B cell (primary cell): ENCODE data around the gene NOL3. TPM values are rescaled to one million over a fixed set of nuclear protein-coding genes. Genes with fewer than 3 reads are reported as not detected.
A peak's percentile ranks its signal among the peaks of the same experiment; 100 is the strongest.

ENCODE experiments used
- ATAC-seq: fragments of 200-7000 bp; cut with Tn5 transposase; one replicate; pipeline ENCODE4 v1.10.0; 2021; ENCODE audit warnings: low read depth, mild to moderate bottlenecking, moderate number of reproducible peaks, moderate library complexity
- CTCF ChIA-PET: fragments of 350-600 bp; sonication (Branson Sonifier 250); formaldehyde crosslinking; loops from one replicate; lab custom pipeline; 2021; ENCODE audit warnings: antibody characterized with exemption, inconsistent platforms; lab: Charles Lee
- POLR2A ChIA-PET: fragments of 350-600 bp; sonication (Branson Sonifier 250); formaldehyde crosslinking; loops from one replicate; lab custom pipeline; 2021; ENCODE audit warnings: antibody characterized with exemption; lab: Charles Lee
- DNase-seq: peaks from one replicate; pipeline ENCODE4 v3.0.0; 2013
- H2AFZ ChIP-seq: 2 replicates; pipeline ENCODE4 v1.6.1; 2012; ENCODE audit warnings: mild to moderate bottlenecking, low read depth, low read length; ENCODE audit not compliant: insufficient read depth, poor library complexity, severe bottlenecking
- H3K27ac ChIP-seq, 2 donors: 1 replicate in 1 of 2; 2 replicates in 1 of 2; pipeline ENCODE4 v1.5.1; 2012 to 2013; ENCODE audit warnings: low read length in 2 of 2, mild to moderate bottlenecking in 2 of 2, moderate library complexity in 1 of 2
- H3K27me3 ChIP-seq, 4 experiments: fragments of 200-600 bp in 1 of 4; sonication (generic) in 1 of 4; replicated peaks in 1 of 4; 1 replicate in 2 of 4; 2 replicates in 2 of 4; pipeline versions ENCODE4 v1.6.1 to v1.7.0; 2013 to 2016; ENCODE audit warnings: low read length in 3 of 4, mild to moderate bottlenecking in 2 of 4, mixed read lengths in 1 of 4, moderate library complexity in 1 of 4; ENCODE audit not compliant: insufficient read depth in 4 of 4, control insufficient read depth in 3 of 4; ENCODE audit errors: control extremely low read depth in 1 of 4
- H3K36me3 ChIP-seq, 2 experiments: replicated peaks in 1 of 2; 1 replicate in 1 of 2; 2 replicates in 1 of 2; pipeline versions ENCODE4 v1.6.1 to v1.7.1; 2013; ENCODE audit warnings: low read length in 1 of 2; ENCODE audit not compliant: insufficient read depth in 2 of 2, control insufficient read depth in 1 of 2; ENCODE audit errors: control extremely low read depth in 1 of 2, extremely low read depth in 1 of 2
- H3K4me1 ChIP-seq, 2 donors: fragments of 200-600 bp in 1 of 2; sonication (generic) in 1 of 2; 1 replicate in 1 of 2; 2 replicates in 1 of 2; pipeline versions ENCODE4 v1.5.1 to v1.6.1; 2013 to 2017; ENCODE audit warnings: low read length in 2 of 2; ENCODE audit not compliant: control insufficient read depth in 2 of 2, insufficient read depth in 2 of 2
- H3K4me2 ChIP-seq: replicated peaks from 2 replicates; pipeline ENCODE3; 2012; ENCODE audit warnings: mild to moderate bottlenecking, low read depth, low read length; ENCODE audit not compliant: poor library complexity, severe bottlenecking
- H3K4me3 ChIP-seq, 5 experiments: fragments of 200-600 bp in 1 of 5; sonication (generic) in 1 of 5; 1 replicate in 3 of 5; 2 replicates in 2 of 5; pipeline versions ENCODE4 v1.5.1 to v1.7.0; 2011 to 2016; ENCODE audit warnings: low read length in 4 of 5, mild to moderate bottlenecking in 4 of 5, low read depth in 2 of 5, control low read depth in 1 of 5, moderate library complexity in 1 of 5; ENCODE audit not compliant: insufficient read depth in 1 of 5; ENCODE audit errors: control extremely low read depth in 1 of 5, extremely low read depth in 1 of 5
- H3K79me2 ChIP-seq: fragments of 200-600 bp; sonication (generic); one replicate; pipeline ENCODE4 v1.6.0; 2016; ENCODE audit warnings: low read length; ENCODE audit not compliant: control insufficient read depth, insufficient read depth
- H3K9ac ChIP-seq: fragments of 200-600 bp; sonication (generic); 2 replicates; pipeline ENCODE4 v1.6.1; 2017; ENCODE audit warnings: mild to moderate bottlenecking, low read length, moderate library complexity
- H3K9me3 ChIP-seq, 3 donors: one replicate each; pipeline versions ENCODE4 v1.6.1 to v1.7.1; 2013; ENCODE audit warnings: low read length in 2 of 3; ENCODE audit not compliant: control insufficient read depth in 2 of 3, insufficient read depth in 1 of 3; ENCODE audit errors: control extremely low read depth in 1 of 3
- H4K20me1 ChIP-seq: 2 replicates; pipeline ENCODE4 v1.6.0; 2012; ENCODE audit warnings: mild to moderate bottlenecking, low read length; ENCODE audit not compliant: insufficient read depth, control insufficient read depth, poor library complexity, severe bottlenecking
- H3K27ac Mint-ChIP-seq: one replicate; pipeline ENCODE4 v1.8.0; 2021; ENCODE audit warnings: mixed read lengths
- H3K27me3 Mint-ChIP-seq: one replicate; pipeline ENCODE4 v1.8.0; 2021; ENCODE audit warnings: mixed read lengths
- H3K4me1 Mint-ChIP-seq: one replicate; pipeline ENCODE4 v1.8.0; 2021; ENCODE audit warnings: mixed read lengths
- H3K4me3 Mint-ChIP-seq: one replicate; pipeline ENCODE4 v1.8.0; 2021; ENCODE audit warnings: mixed read lengths
- H3K9me3 Mint-ChIP-seq: one replicate; pipeline ENCODE4 v1.8.0; 2022; ENCODE audit warnings: mixed read lengths; ENCODE audit not compliant: insufficient read depth
- CTCF ChIP-seq: fragments of 200-600 bp; IDR thresholded peaks from one replicate; pipeline ENCODE4 v1.8.0; 2022; ENCODE audit warnings: antibody characterized with exemption, mild to moderate bottlenecking
- EZH2 ChIP-seq: IDR thresholded peaks from 2 replicates; pipeline ENCODE4 v1.6.1; 2012; ENCODE audit warnings: borderline replicate concordance, low read depth, mild to moderate bottlenecking, moderate library complexity, low read length; ENCODE audit not compliant: insufficient read depth, poor library complexity, severe bottlenecking
- WGBS: methylation state at CpG from one replicate; pipeline ENCODE4 v1.1.5; 2013; ENCODE audit warnings: missing lambda C conversion rate; ENCODE audit not compliant: insufficient coverage; 5-methylcytosine and 5-hydroxymethylcytosine counted together
- intact Hi-C: fragments of 100-400 bp; cut with micrococcal nuclease; formaldehyde crosslinking; loops from one replicate; pipeline ENCODE4 v1.10.0; 2022
- polyA plus RNA-seq: library from polyadenylated mRNA; depleted of rRNA; stranded (reverse); fragments of >200 nt; gene quantifications from 2 replicates; pipeline ENCODE4 v1.2.3, GENCODE V29; 2012
- total RNA-seq, 2 donors: library from RNA; stranded (reverse); fragments of 120-200 nt in 1 of 2; gene quantifications; 1 replicate in 1 of 2; 2 replicates in 1 of 2; pipeline versions ENCODE4 v1.2.3 to v1.2.4, GENCODE V29; 2013 to 2022

Gene NOL3
- total and polyA plus RNA-seq, 2 donors (not counting 1 experiment from before 2014, with no cell fraction given) = 0.60 to 0.96 TPM

DNA sequence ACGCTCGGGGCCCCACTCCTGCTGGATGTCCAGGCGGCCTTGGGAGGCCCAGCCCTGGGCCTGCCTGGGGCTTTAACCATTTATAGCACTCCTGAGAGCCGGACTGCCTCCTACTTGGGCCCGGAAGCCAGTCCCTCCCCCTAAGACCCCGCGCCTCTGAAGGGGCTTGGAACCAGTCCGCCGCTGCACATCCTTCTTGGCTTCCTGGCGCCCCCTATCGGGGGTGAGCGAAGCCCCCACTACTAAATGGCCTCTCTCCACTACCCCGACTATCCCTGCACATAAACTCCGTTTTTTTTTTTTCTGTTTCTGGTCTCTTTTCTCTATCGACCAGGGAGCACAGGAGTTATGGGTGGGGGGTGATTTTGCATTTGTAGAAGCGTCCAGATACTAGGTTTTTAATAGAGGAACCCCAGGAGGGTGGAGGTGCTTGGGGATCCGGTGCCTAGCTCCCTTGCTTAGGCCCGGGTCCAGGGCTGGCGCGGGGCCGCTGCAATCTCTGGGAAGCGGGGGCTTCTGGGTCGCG, 633 bp upstream of the NOL3 start:
- H3K4me1 Mint-ChIP-seq = peaks cover 39% of the 10 kb centered on the region
- Histone ChIP-seq H3K36me3 (no peaks in the 10 kb centered on the region), H3K79me2 (no peaks in the 10 kb centered on the region), H3K27me3 (peaks cover 0 to 98% (median 69%) of the 10 kb centered on the region in 4 experiments), H4K20me1 (peaks cover 6% of the 10 kb centered on the region), H3K27ac (no peak overlapping the region), H3K4me1 (peaks cover 46 to 54% of the 10 kb centered on the region in 2 donors), H3K9me3 (peaks cover 0 to 38% (median 0%) of the 10 kb centered on the region in 3 donors), H3K4me2 (peak overlapping the region; percentile 75), H3K9ac (peak overlapping the region; percentile 48), H3K4me3 (peak overlapping the region in 2 of 5 experiments; percentile 23 to 33), H2AFZ (peak overlapping the region; percentile 33)
- POLR2A ChIA-PET = no interaction called here
- ATAC-seq = no peak
- peak; percentile 48 for DNase-seq
- 11% methylated on average over 20 of the region's 24 CpGs for WGBS
- H3K27ac Mint-ChIP-seq = no peak overlapping the region
- intact Hi-C loops = no loop called here
- TF ChIP-seq CTCF (peak; percentile 49), EZH2 (no peak)
- peaks cover 65% of the 10 kb centered on the region for H3K27me3 Mint-ChIP-seq
- no peaks in the 10 kb centered on the region for H3K9me3 Mint-ChIP-seq
- H3K4me3 Mint-ChIP-seq = peak overlapping the region; percentile 54
- CTCF ChIA-PET = interaction anchor here (0.8 to 3.2 kb wide), 7 partner anchors 10 to 142 kb away, joined by 3 to 11 read pairs (median 5); partner anchors contain the start of genes B3GNT9, FBXL8 and TRADD

- H4K20me1 ChIP-seq = no peaks in the 10 kb centered on the region
- no peak overlapping the region for H3K9ac ChIP-seq
- no peak overlapping the region for H2AFZ ChIP-seq
- Mint-ChIP-seq H3K27me3 (peaks cover 73% of the 10 kb centered on the region), H3K4me1 (peaks cover 35% of the 10 kb centered on the region), H3K9me3 (no peaks in the 10 kb centered on the region), H3K4me3 (peak overlapping the region; percentile 18), H3K27ac (peak overlapping the region; percentile 29)
- peak overlapping the region in 2 of 5 experiments; percentile 5 to 14 for H3K4me3 ChIP-seq
- peak overlapping the region; percentile 75 for H3K4me2 ChIP-seq
- CTCF ChIA-PET = interaction anchor here (0.7 to 3.2 kb wide), 4 partner anchors 11 to 16 kb away, joined by 3 to 11 read pairs (median 7); no protein-coding TSS in a partner anchor
- POLR2A ChIA-PET = interaction anchor here (0.5 to 0.6 kb wide), 2 partner anchors 11 to 143 kb away, joined by 3 to 7 read pairs; no protein-coding TSS in a partner anchor
- H3K79me2 ChIP-seq = no peaks in the 10 kb centered on the region
- intact Hi-C loops = no loop called here
- peaks cover 38 to 45% of the 10 kb centered on the region in 2 donors for H3K4me1 ChIP-seq
- H3K27me3 ChIP-seq = peaks cover 0 to 90% (median 64%) of the 10 kb centered on the region in 4 experiments
- TF ChIP-seq CTCF = no peak
- no peak for TF ChIP-seq EZH2
- H3K36me3 ChIP-seq = no peaks in the 10 kb centered on the region
- H3K27ac ChIP-seq = no peak overlapping the region
- ATAC-seq = no peak
- no peak for DNase-seq
- peaks cover 0 to 29% (median 0%) of the 10 kb centered on the region in 3 donors for H3K9me3 ChIP-seq
- 74% methylated on average over 12 of the region's 14 CpGs for WGBS
Measured at GRCh38 chr16:67170949-67171649, 761 bp downstream of the NOL3 start.
